ENCODE results near the gene GRID2. TPM values are rescaled to one million over a fixed set of nuclear protein-coding genes. Genes with fewer than 3 reads are reported as not detected.
A peak's percentile ranks its signal among the peaks of the same experiment; 100 is the strongest.

GRID2 gene
- total RNA-seq, 1 donor from 2014 or later: not detected

GRCh38 chr4:92529510-92529909, 225.7 kb downstream of the GRID2 start:
- ATAC-seq: no peak

- ATAC-seq: no peak
Observed at GRCh38 chr4:92535599-92535998, 231.8 kb downstream of the GRID2 start.

GRCh38 chr4:92551616-92552015, 247.8 kb downstream of the GRID2 start:
- no peak for ATAC-seq

GRCh38 chr4:92566269-92566668, 262.5 kb downstream of the GRID2 start:
- no peak for ATAC-seq

- no peak for ATAC-seq
Observed at GRCh38 chr4:92580816-92581215, 277.1 kb downstream of the GRID2 start.

GRCh38 chr4:92599044-92599443, 295.3 kb downstream of the GRID2 start:
- ATAC-seq: peak; percentile 100

GRCh38 chr4:92600638-92601037, 296.9 kb downstream of the GRID2 start:
- ATAC-seq: no peak

- no peak for ATAC-seq
Observed at GRCh38 chr4:92606227-92606626, 302.5 kb downstream of the GRID2 start.

GRCh38 chr4:92615049-92615448, 311.3 kb downstream of the GRID2 start:
- no peak for ATAC-seq

GRCh38 chr4:92618968-92619367, 315.2 kb downstream of the GRID2 start:
- ATAC-seq: no peak

- ATAC-seq: no peak
Observed at GRCh38 chr4:92629302-92629701, 325.5 kb downstream of the GRID2 start.

- no peak for ATAC-seq
Observed at GRCh38 chr4:92634882-92635281, 331.1 kb downstream of the GRID2 start.

GRCh38 chr4:92636038-92636806, 332.5 kb downstream of the GRID2 start:
- ATAC-seq: no peak

- ATAC-seq: no peak
Observed at GRCh38 chr4:92641409-92641808, 337.6 kb downstream of the GRID2 start.

- ATAC-seq: no peak
Observed at GRCh38 chr4:92646826-92647225, 343.1 kb downstream of the GRID2 start.

- no peak for ATAC-seq
Observed at GRCh38 chr4:92651536-92651935, 347.8 kb downstream of the GRID2 start.

- ATAC-seq: no peak
Observed at GRCh38 chr4:92654084-92654483, 350.3 kb downstream of the GRID2 start.

GRCh38 chr4:92657695-92658094, 353.9 kb downstream of the GRID2 start:
- ATAC-seq: no peak

GRCh38 chr4:92658318-92658717, 354.6 kb downstream of the GRID2 start:
- ATAC-seq: no peak

GRCh38 chr4:92677805-92678204, 374.0 kb downstream of the GRID2 start:
- ATAC-seq: no peak

GRCh38 chr4:92678292-92678691, 374.5 kb downstream of the GRID2 start:
- no peak for ATAC-seq

GRCh38 chr4:92679149-92679548, 375.4 kb downstream of the GRID2 start:
- no peak for ATAC-seq

GRCh38 chr4:92714640-92715039, 410.9 kb downstream of the GRID2 start:
- ATAC-seq: no peak

- no peak for ATAC-seq
Observed at GRCh38 chr4:92733231-92733630, 429.5 kb downstream of the GRID2 start.

All from esophagus mucosa (tissue), 1 donor.